Endometrial microvascular endothelial cells (primary cell): ENCODE measurements around the gene SH3TC1. TPM values are rescaled to one million over a fixed set of nuclear protein-coding genes. Genes with fewer than 3 reads are reported as not detected.

Experiments
- in situ Hi-C: cut with HindIII; loops from 2 replicates; pipeline ENCODE4 v1.10.0; 2017; ENCODE audit warnings: low sequenced_read_pairs, low pct_unique_long_range_greater_than_20kb; ENCODE audit errors: inconsistent ontology term
- total RNA-seq: library from RNA; depleted of rRNA; stranded (reverse); fragments of >200 nt; gene quantifications from one replicate; pipeline ENCODE4 v1.2.3, GENCODE V29; 2015; ENCODE audit errors: inconsistent ontology term

Gene SH3TC1
- total RNA-seq, 1 donor from 2014 or later, result 61.9 TPM

GRCh38 chr4:8236106-8236919, 37.2 kb downstream of the SH3TC1 start:
- in situ Hi-C loops, result no loop called here

- in situ Hi-C loops, result no loop called here
Measured at GRCh38 chr4:8236920-8237195, 37.8 kb downstream of the SH3TC1 start.

GRCh38 chr4:8237256-8237989, 38.3 kb downstream of the SH3TC1 start:
- in situ Hi-C loops, result no loop called here

GRCh38 chr4:8238036-8238511, 39.0 kb downstream of the SH3TC1 start:
- in situ Hi-C loops, result no loop called here

- in situ Hi-C loops, result no loop called here
Measured at GRCh38 chr4:8238515-8239053, 39.5 kb downstream of the SH3TC1 start.

GRCh38 chr4:8239226-8239625, 40.1 kb downstream of the SH3TC1 start:
- in situ Hi-C loops, result no loop called here

GRCh38 chr4:8239661-8240060, 40.6 kb downstream of the SH3TC1 start:
- in situ Hi-C loops, result no loop called here

GRCh38 chr4:8240211-8241041, 41.3 kb downstream of the SH3TC1 start:
- in situ Hi-C loops, result no loop called here

GRCh38 chr4:8241211-8241779, 42.2 kb downstream of the SH3TC1 start:
- in situ Hi-C loops, result no loop called here

GRCh38 chr4:8241895-8242696, 43.0 kb downstream of the SH3TC1 start:
- in situ Hi-C loops, result no loop called here

- in situ Hi-C loops, result no loop called here
Measured at GRCh38 chr4:8242782-8243560, 43.9 kb downstream of the SH3TC1 start.

- in situ Hi-C loops, result no loop called here
Measured at GRCh38 chr4:8244001-8244757, 45.1 kb downstream of the SH3TC1 start.

- in situ Hi-C loops, result no loop called here
Measured at GRCh38 chr4:8244931-8245460, 45.9 kb downstream of the SH3TC1 start.

- in situ Hi-C loops, result no loop called here
Measured at GRCh38 chr4:8245884-8246833, 47.1 kb downstream of the SH3TC1 start.

GRCh38 chr4:8247047-8247930, 48.2 kb downstream of the SH3TC1 start:
- in situ Hi-C loops, result no loop called here
